Stimulated activated naive CD4-positive, alpha-beta T cell (primary cell): Measurements from ENCODE around the gene ATG13.

Source experiments
- DNase-seq, 6 experiments: peaks; one replicate each; lab custom pipeline; 2025; lab: John Stamatoyannopoulos, UW

Gene ATG13

GRCh38 chr11:46607516-46607915 lies 9.8 kb upstream of the ATG13 start:
- DNase-seq, result no peak

GRCh38 chr11:46609386-46609785 lies 8.0 kb upstream of the ATG13 start:
- no peak for DNase-seq

GRCh38 chr11:46611526-46612304 lies 5.6 kb upstream of the ATG13 start:
- no peak for DNase-seq

- DNase-seq, result no peak
Measured at GRCh38 chr11:46612326-46612725, 5.0 kb upstream of the ATG13 start.

GRCh38 chr11:46615756-46616155 lies 1.6 kb upstream of the ATG13 start:
- no peak for DNase-seq

- DNase-seq, result no peak
Measured at GRCh38 chr11:46616551-46617133, 711 bp upstream of the ATG13 start.

GRCh38 chr11:46617972-46618314 lies 590 bp downstream of the ATG13 start:
- no peak for DNase-seq

- no peak for DNase-seq
Measured at GRCh38 chr11:46618837-46619236, 1.5 kb downstream of the ATG13 start.

GRCh38 chr11:46625406-46625805 lies 8.1 kb downstream of the ATG13 start:
- no peak for DNase-seq

- no peak for DNase-seq
Measured at GRCh38 chr11:46628961-46629360, 11.6 kb downstream of the ATG13 start.

- DNase-seq, result no peak
Measured at GRCh38 chr11:46630237-46630636, 12.9 kb downstream of the ATG13 start.

GRCh38 chr11:46631676-46632075 lies 14.3 kb downstream of the ATG13 start:
- DNase-seq, result no peak

- DNase-seq, result no peak
Measured at GRCh38 chr11:46632502-46632901, 15.1 kb downstream of the ATG13 start.

- DNase-seq, result no peak
Measured at GRCh38 chr11:46633291-46634217, 16.2 kb downstream of the ATG13 start.

GRCh38 chr11:46635557-46636139 lies 18.3 kb downstream of the ATG13 start:
- no peak for DNase-seq

- DNase-seq, result no peak
Measured at GRCh38 chr11:46637546-46637945, 20.2 kb downstream of the ATG13 start.

GRCh38 chr11:46639197-46639839 lies 22.0 kb downstream of the ATG13 start:
- DNase-seq, result no peak

- no peak for DNase-seq
Measured at GRCh38 chr11:46640036-46640788, 22.9 kb downstream of the ATG13 start.

GRCh38 chr11:46641639-46642038 lies 24.3 kb downstream of the ATG13 start:
- no peak for DNase-seq

GRCh38 chr11:46642627-46643335 lies 25.4 kb downstream of the ATG13 start:
- DNase-seq, result no peak

- no peak for DNase-seq
Measured at GRCh38 chr11:46643531-46643930, 26.2 kb downstream of the ATG13 start.
